ENCODE measurements around the gene SEMA3E. TPM values are rescaled to one million over a fixed set of nuclear protein-coding genes. Genes with fewer than 3 reads are reported as not detected.

Gene SEMA3E
- total RNA-seq, 1 donor from 2014 or later: 1.3 TPM

GRCh38 chr7:83643012-83643411 is 5.9 kb downstream of the SEMA3E start:
- no peak for TF ChIP-seq CTCF (IDR thresholded peaks at IDR 0.05; ENCODE audit: unreplicated experiment)
- peaks cover 3% of the 10 kb centered on the region for H3K4me1 Mint-ChIP-seq
- H3K36me3 Mint-ChIP-seq: no peaks in the 10 kb centered on the region
- no peak overlapping the region for H3K4me3 Mint-ChIP-seq
- no peak for DNase-seq (ENCODE audit: low spot score in 2 of 2, unreplicated experiment in 2 of 2)
- no peak overlapping the region for H3K27ac Mint-ChIP-seq
- no peaks in the 10 kb centered on the region for H3K9me3 Mint-ChIP-seq
- no peaks in the 10 kb centered on the region for H3K27me3 Mint-ChIP-seq (ENCODE audit: low read depth)

GRCh38 chr7:83640731-83641537 is 8.0 kb downstream of the SEMA3E start:
- no peak for DNase-seq (ENCODE audit: low spot score in 2 of 2, unreplicated experiment in 2 of 2)
- no peaks in the 10 kb centered on the region for H3K4me1 Mint-ChIP-seq
- H3K4me3 Mint-ChIP-seq: no peak overlapping the region
- H3K27ac Mint-ChIP-seq: no peak overlapping the region
- H3K9me3 Mint-ChIP-seq: no peaks in the 10 kb centered on the region
- no peak for TF ChIP-seq CTCF (IDR thresholded peaks at IDR 0.05; ENCODE audit: unreplicated experiment)
- no peaks in the 10 kb centered on the region for H3K36me3 Mint-ChIP-seq
- no peaks in the 10 kb centered on the region for H3K27me3 Mint-ChIP-seq (ENCODE audit: low read depth)

GRCh38 chr7:83640240-83640639 is 8.7 kb downstream of the SEMA3E start:
- DNase-seq (ENCODE audit: low spot score in 2 of 2, unreplicated experiment in 2 of 2): no peak
- no peak for TF ChIP-seq CTCF (IDR thresholded peaks at IDR 0.05; ENCODE audit: unreplicated experiment)
- H3K4me3 Mint-ChIP-seq: no peak overlapping the region
- no peaks in the 10 kb centered on the region for H3K27me3 Mint-ChIP-seq (ENCODE audit: low read depth)
- H3K27ac Mint-ChIP-seq: no peak overlapping the region
- H3K36me3 Mint-ChIP-seq: no peaks in the 10 kb centered on the region
- no peaks in the 10 kb centered on the region for H3K9me3 Mint-ChIP-seq
- H3K4me1 Mint-ChIP-seq: no peaks in the 10 kb centered on the region

GRCh38 chr7:83633516-83633915 is 15.4 kb downstream of the SEMA3E start:
- no peak for DNase-seq (ENCODE audit: low spot score in 2 of 2, unreplicated experiment in 2 of 2)
- TF ChIP-seq CTCF (IDR thresholded peaks at IDR 0.05; ENCODE audit: unreplicated experiment): no peak
- H3K27ac Mint-ChIP-seq: no peak overlapping the region
- H3K4me1 Mint-ChIP-seq: no peaks in the 10 kb centered on the region
- H3K27me3 Mint-ChIP-seq (ENCODE audit: low read depth): no peaks in the 10 kb centered on the region
- H3K4me3 Mint-ChIP-seq: no peak overlapping the region
- no peaks in the 10 kb centered on the region for H3K36me3 Mint-ChIP-seq
- peaks cover 10% of the 10 kb centered on the region for H3K9me3 Mint-ChIP-seq

GRCh38 chr7:83629117-83629880 is 19.6 kb downstream of the SEMA3E start:
- Mint-ChIP-seq H3K27ac (no peak overlapping the region), H3K4me1 (no peaks in the 10 kb centered on the region), H3K36me3 (peaks cover 2% of the 10 kb centered on the region), H3K9me3 (peaks cover 39% of the 10 kb centered on the region), H3K4me3 (no peak overlapping the region), H3K27me3 (ENCODE audit: low read depth) (no peaks in the 10 kb centered on the region)
- DNase-seq (ENCODE audit: low spot score in 2 of 2, unreplicated experiment in 2 of 2): no peak
- TF ChIP-seq CTCF (IDR thresholded peaks at IDR 0.05; ENCODE audit: unreplicated experiment): no peak
